Type B pancreatic cell (in vitro differentiated cells): Measurements from ENCODE around the gene HECA. TPM values are rescaled to one million over a fixed set of nuclear protein-coding genes. Genes with fewer than 3 reads are reported as not detected.

Experiments
- DNase-seq: peaks from one replicate; pipeline ENCODE4 v3.0.0; 2021; ENCODE audit warnings: mixed read lengths; ENCODE audit not compliant: unreplicated experiment; ENCODE audit errors: extremely low spot score
- H3K27ac Mint-ChIP-seq: 2 replicates; pipeline ENCODE4 v1.8.0; 2021; ENCODE audit warnings: mild to moderate bottlenecking, mixed read lengths
- H3K27me3 Mint-ChIP-seq: 2 replicates; pipeline ENCODE4 v1.8.0; 2021; ENCODE audit warnings: mixed read lengths
- H3K36me3 Mint-ChIP-seq: 2 replicates; pipeline ENCODE4 v1.8.0; 2021; ENCODE audit warnings: mixed read lengths
- H3K4me1 Mint-ChIP-seq: one replicate; pipeline ENCODE4 v1.8.0; 2021; ENCODE audit warnings: mixed read lengths; ENCODE audit not compliant: unreplicated experiment
- H3K4me3 Mint-ChIP-seq: 2 replicates; pipeline ENCODE4 v1.8.0; 2021; ENCODE audit warnings: mild to moderate bottlenecking, mixed read lengths
- H3K9me3 Mint-ChIP-seq: 2 replicates; pipeline ENCODE4 v1.8.0; 2021; ENCODE audit warnings: mixed read lengths
- total RNA-seq: library from RNA; stranded (reverse); gene quantifications from 2 replicates; pipeline ENCODE4 v1.2.1, GENCODE V29; 2021; ENCODE audit warnings: low replicate concordance
- TF ChIP-seq, protein P1 (sequence below): fragments of 200-600 bp; sonication (generic); conservative IDR thresholded peaks from 2 replicates; pipeline ENCODE4 v1.5.0; 2021; ENCODE audit warnings: antibody characterized with exemption, mild to moderate bottlenecking

Gene HECA
- total RNA-seq, 1 donor from 2014 or later = 17.8 TPM

DNA sequence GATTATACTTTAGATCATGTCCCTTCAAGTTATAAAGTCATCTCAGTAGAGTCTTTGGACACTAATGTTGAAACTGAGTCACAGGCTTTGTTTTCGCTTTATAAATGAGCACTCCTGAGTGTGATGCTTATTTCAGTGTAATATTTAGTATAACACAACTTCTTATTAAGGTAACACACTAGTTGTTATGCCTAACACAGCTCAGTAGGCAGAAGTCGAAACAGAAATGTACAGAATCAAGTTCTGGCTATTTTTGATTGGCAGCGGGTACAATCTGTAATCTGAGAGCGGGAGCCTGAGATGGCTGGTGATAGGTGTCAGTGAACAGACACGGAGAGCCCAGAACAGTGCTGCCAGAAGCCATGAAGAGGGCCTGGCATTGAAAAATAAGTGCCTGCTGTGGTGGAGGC lies 11.4 kb downstream of the HECA start:
- Mint-ChIP-seq H3K36me3 (no peaks in the 10 kb centered on the region), H3K27ac (no peak overlapping the region), H3K27me3 (no peaks in the 10 kb centered on the region), H3K9me3 (peaks cover 4% of the 10 kb centered on the region), H3K4me1 (peaks cover 49% of the 10 kb centered on the region), H3K4me3 (no peak overlapping the region)
- no peak for DNase-seq
- TF ChIP-seq, protein P1, sequence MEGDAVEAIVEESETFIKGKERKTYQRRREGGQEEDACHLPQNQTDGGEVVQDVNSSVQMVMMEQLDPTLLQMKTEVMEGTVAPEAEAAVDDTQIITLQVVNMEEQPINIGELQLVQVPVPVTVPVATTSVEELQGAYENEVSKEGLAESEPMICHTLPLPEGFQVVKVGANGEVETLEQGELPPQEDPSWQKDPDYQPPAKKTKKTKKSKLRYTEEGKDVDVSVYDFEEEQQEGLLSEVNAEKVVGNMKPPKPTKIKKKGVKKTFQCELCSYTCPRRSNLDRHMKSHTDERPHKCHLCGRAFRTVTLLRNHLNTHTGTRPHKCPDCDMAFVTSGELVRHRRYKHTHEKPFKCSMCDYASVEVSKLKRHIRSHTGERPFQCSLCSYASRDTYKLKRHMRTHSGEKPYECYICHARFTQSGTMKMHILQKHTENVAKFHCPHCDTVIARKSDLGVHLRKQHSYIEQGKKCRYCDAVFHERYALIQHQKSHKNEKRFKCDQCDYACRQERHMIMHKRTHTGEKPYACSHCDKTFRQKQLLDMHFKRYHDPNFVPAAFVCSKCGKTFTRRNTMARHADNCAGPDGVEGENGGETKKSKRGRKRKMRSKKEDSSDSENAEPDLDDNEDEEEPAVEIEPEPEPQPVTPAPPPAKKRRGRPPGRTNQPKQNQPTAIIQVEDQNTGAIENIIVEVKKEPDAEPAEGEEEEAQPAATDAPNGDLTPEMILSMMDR = no peak

DNA sequence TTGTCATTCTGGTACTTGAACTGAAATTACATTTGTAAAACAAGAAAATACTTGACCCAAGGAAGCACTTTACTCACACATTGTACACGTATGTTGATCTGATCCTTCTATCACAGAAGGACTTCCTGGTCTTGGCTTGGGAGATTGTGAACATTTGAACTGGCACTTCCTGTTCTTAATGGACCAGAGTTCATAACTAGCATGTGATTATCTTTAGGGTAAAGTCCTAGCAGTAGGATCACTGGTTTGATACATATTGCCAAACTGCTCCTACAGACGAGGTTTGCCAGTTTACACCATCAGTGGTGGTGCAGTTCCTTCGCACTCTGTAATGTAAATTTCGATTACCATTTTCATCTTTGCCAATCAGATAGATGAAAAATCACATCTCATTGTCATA lies 12.7 kb downstream of the HECA start:
- H3K9me3 Mint-ChIP-seq = peaks cover 4% of the 10 kb centered on the region
- no peak for DNase-seq
- H3K4me3 Mint-ChIP-seq = no peak overlapping the region
- H3K36me3 Mint-ChIP-seq = no peaks in the 10 kb centered on the region
- TF ChIP-seq, protein P1 = no peak
- H3K27me3 Mint-ChIP-seq = no peaks in the 10 kb centered on the region
- H3K4me1 Mint-ChIP-seq = peaks cover 60% of the 10 kb centered on the region
- H3K27ac Mint-ChIP-seq = no peak overlapping the region

DNA sequence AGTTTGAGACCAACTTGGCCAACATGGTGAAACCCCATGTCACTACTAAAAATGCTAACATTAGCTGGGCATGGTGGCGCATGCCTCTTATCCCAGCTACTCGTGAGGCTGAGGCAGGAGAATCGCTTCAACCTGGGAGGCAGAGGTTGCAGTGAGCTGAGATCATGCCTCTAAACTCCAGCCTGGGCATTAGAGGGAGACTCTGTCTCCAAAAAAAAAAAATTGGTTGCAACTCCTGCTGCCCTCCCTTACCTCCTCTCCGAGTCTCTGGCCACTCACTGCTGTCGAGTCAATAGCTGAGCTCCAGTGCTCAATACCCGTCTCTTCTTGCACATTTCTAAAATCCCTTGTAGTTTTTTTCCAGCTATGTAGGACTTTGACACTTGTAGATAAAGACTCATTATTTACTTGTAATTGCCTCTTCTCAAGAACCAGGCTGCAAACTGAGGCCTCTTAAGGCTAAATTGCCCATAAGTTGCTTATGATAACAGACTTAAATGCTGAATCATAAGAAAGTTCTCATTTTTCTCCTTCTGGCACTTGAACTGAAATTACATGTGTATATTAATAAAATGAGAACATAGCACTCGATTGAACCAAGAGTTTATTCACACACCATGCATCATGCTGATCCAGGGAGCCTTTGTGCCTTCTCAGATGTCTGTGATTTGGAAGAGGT lies 13.8 kb downstream of the HECA start:
- Mint-ChIP-seq H3K27ac (peak overlapping the region; percentile 57), H3K36me3 (no peaks in the 10 kb centered on the region), H3K27me3 (no peaks in the 10 kb centered on the region), H3K9me3 (peaks cover 4% of the 10 kb centered on the region), H3K4me3 (peak overlapping the region; percentile 44), H3K4me1 (peaks cover 60% of the 10 kb centered on the region)
- no peak for DNase-seq
- TF ChIP-seq, protein P1 = no peak

DNA sequence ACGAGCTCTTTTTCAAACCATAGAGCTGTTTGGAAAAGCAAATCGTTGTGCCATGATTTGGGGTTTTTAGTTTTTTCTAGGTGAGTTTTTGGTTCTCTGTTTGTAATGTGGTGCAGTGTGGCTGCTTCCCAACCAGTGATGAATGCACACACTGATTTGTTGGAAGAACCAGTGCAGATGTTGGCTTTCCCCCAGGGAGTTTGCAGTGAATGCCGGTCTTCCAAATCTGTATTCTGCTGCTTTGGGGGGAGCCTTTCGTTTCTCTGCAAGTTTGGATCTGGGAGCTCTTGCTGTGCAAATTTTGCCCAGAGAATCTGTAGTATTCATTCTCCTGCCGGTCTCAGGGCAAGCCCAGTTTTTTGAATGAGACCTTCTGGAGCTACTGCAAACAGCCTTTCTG lies 14.5 kb downstream of the HECA start:
- peak overlapping the region; percentile 57 for H3K27ac Mint-ChIP-seq
- H3K27me3 Mint-ChIP-seq = no peaks in the 10 kb centered on the region
- H3K4me3 Mint-ChIP-seq = peak overlapping the region; percentile 35
- TF ChIP-seq, protein P1 = no peak
- no peaks in the 10 kb centered on the region for H3K36me3 Mint-ChIP-seq
- peaks cover 4% of the 10 kb centered on the region for H3K9me3 Mint-ChIP-seq
- H3K4me1 Mint-ChIP-seq = peaks cover 60% of the 10 kb centered on the region
- DNase-seq = no peak

DNA sequence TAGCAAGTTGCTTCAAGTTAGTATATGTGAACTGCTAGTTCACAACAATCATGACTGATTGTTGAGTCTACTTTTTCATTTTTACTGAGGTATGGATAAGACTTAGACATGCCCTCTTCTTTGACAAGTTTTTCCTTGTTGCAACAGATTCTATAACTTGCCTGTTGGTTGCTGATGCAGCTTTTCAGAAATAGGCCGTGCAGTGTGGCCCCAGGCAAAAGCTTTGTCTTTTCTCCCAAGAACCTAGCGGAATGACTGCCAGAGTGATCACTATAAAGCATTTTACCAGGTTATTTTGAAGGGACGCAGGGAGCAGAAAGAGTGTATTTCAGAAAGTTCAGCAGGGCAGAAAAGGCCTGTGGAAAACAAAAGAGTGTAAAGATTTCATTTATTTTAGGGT lies 16.0 kb downstream of the HECA start:
- TF ChIP-seq, protein P1 = no peak
- no peak for DNase-seq

More for the DNA sequence above, 16.0 kb downstream of the HECA start:
- Mint-ChIP-seq H3K4me3 (peak overlapping the region; percentile 54), H3K9me3 (peaks cover 4% of the 10 kb centered on the region), H3K27ac (peak overlapping the region; percentile 62), H3K27me3 (no peaks in the 10 kb centered on the region), H3K36me3 (no peaks in the 10 kb centered on the region), H3K4me1 (peaks cover 50% of the 10 kb centered on the region)
